Tibial nerve (tissue), 4 donors: Measurements from ENCODE around the gene UBE2R2.
"Not testable (repeated sequence)": the region's sequence is repeated elsewhere in the genome, so short reads cannot be mapped to it uniquely, and the experiment has no call there.

Experiments
- CTCF ChIP-seq, 5 experiments: fragments of 200-600 bp in 3 of 5; fragments of 450-650 bp in 2 of 5; sonication (generic) in 3 of 5; IDR thresholded peaks; one replicate each; pipeline ENCODE4 v1.5.1; 2016 to 2019; ENCODE audit warnings: antibody characterized with exemption in 5 of 5, mild to moderate bottlenecking in 3 of 5, moderate library complexity in 2 of 5
- EP300 ChIP-seq, 2 donors: sonication (generic); formaldehyde crosslinking; IDR thresholded peaks; one replicate each; pipeline ENCODE4 v1.6.1; 2017; ENCODE audit warnings: antibody characterized with exemption in 2 of 2, mild to moderate bottlenecking in 1 of 2
- POLR2A ChIP-seq, 2 donors: fragments of 450-650 bp; IDR thresholded peaks; one replicate each; pipeline ENCODE4 v1.6.1; 2017; ENCODE audit warnings: antibody characterized with exemption in 2 of 2, mild to moderate bottlenecking in 2 of 2, moderate library complexity in 2 of 2

DNA sequence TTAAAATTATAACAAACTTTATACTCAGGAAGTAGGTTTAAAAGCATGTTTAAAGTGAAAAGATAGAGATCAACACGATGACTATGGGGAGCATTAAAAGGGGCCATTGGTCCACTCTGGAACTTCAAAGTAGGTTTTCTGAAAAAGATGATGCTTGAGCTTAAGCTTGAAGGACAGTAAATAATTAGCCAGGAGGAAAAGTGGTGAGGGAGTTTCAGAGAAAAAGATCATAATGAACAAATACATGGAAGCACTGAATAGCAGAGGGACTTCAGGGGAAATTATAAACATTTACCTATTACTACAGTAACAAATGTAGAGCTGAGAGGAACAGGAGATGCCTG, 8.0 kb upstream of the UBE2R2 start:
- TF ChIP-seq CTCF, EP300, POLR2A (IDR thresholded peaks at IDR 0.05): not testable (repeated sequence)
